Measurements from ENCODE around the gene NKAIN4.
"Not testable (repeated sequence)": the region's sequence is repeated elsewhere in the genome, so short reads cannot be mapped to it uniquely, and the experiment has no call there.

Gene NKAIN4

GRCh38 chr20:63228806-63229205, 25.5 kb downstream of the NKAIN4 start:
- Histone ChIP-seq H3K36me3 (ENCODE audit: control insufficient read depth, insufficient read depth, low read length) (no peaks in the 10 kb centered on the region), H3K4me3 (ENCODE audit: insufficient read depth, low read depth, low read length) (no peak overlapping the region), H3K4me1 (ENCODE audit: control insufficient read depth, insufficient read depth, low read length) (peaks cover 15% of the 10 kb centered on the region), H3K27ac (ENCODE audit: insufficient read depth, low read depth, low read length, poor library complexity, severe bottlenecking) (no peak overlapping the region), H3K9me3 (ENCODE audit: control insufficient read depth, low read length) (no peaks in the 10 kb centered on the region), H3K27me3 (ENCODE audit: control insufficient read depth, insufficient read depth, low read length, poor library complexity, severe bottlenecking) (no peaks in the 10 kb centered on the region)
- WGBS, 2 experiments: 56 to 58% methylated on average over 13 of the region's 13 CpGs

- no peak overlapping the region for H3K4me3 ChIP-seq (ENCODE audit: insufficient read depth, low read depth, low read length)
- peaks cover 15% of the 10 kb centered on the region for H3K4me1 ChIP-seq (ENCODE audit: control insufficient read depth, insufficient read depth, low read length)
- no peaks in the 10 kb centered on the region for H3K27me3 ChIP-seq (ENCODE audit: control insufficient read depth, insufficient read depth, low read length, poor library complexity, severe bottlenecking)
- no peaks in the 10 kb centered on the region for H3K36me3 ChIP-seq (ENCODE audit: control insufficient read depth, insufficient read depth, low read length)
- H3K27ac ChIP-seq (ENCODE audit: insufficient read depth, low read depth, low read length, poor library complexity, severe bottlenecking): no peak overlapping the region
- 96 to 97% methylated on average over 5 of the region's 5 CpGs for WGBS, 2 experiments
- no peaks in the 10 kb centered on the region for H3K9me3 ChIP-seq (ENCODE audit: control insufficient read depth, low read length)
These were observed 27.0 kb downstream of the NKAIN4 start for GRCh38 chr20:63227260-63227659.

GRCh38 chr20:63226042-63226943, 28.0 kb downstream of the NKAIN4 start:
- peaks cover 15% of the 10 kb centered on the region for H3K4me1 ChIP-seq (ENCODE audit: control insufficient read depth, insufficient read depth, low read length)
- 86 to 87% methylated on average over 19 of the region's 19 CpGs for WGBS, 2 experiments
- H3K9me3 ChIP-seq (ENCODE audit: control insufficient read depth, low read length): no peaks in the 10 kb centered on the region
- no peak overlapping the region for H3K27ac ChIP-seq (ENCODE audit: insufficient read depth, low read depth, low read length, poor library complexity, severe bottlenecking)
- H3K36me3 ChIP-seq (ENCODE audit: control insufficient read depth, insufficient read depth, low read length): no peaks in the 10 kb centered on the region
- no peak overlapping the region for H3K4me3 ChIP-seq (ENCODE audit: insufficient read depth, low read depth, low read length)
- peaks cover 4% of the 10 kb centered on the region for H3K27me3 ChIP-seq (ENCODE audit: control insufficient read depth, insufficient read depth, low read length, poor library complexity, severe bottlenecking)

- 89 to 90% methylated on average over 7 of the region's 7 CpGs for WGBS, 2 experiments
- peaks cover 11% of the 10 kb centered on the region for H3K27me3 ChIP-seq (ENCODE audit: control insufficient read depth, insufficient read depth, low read length, poor library complexity, severe bottlenecking)
These were observed 29.2 kb downstream of the NKAIN4 start for GRCh38 chr20:63225082-63225454.

GRCh38 chr20:63224412-63225081, 29.7 kb downstream of the NKAIN4 start:
- H3K27me3 ChIP-seq (ENCODE audit: control insufficient read depth, insufficient read depth, low read length, poor library complexity, severe bottlenecking): peaks cover 11% of the 10 kb centered on the region
- no peak overlapping the region for H3K4me3 ChIP-seq (ENCODE audit: insufficient read depth, low read depth, low read length)
- no peak overlapping the region for H3K27ac ChIP-seq (ENCODE audit: insufficient read depth, low read depth, low read length, poor library complexity, severe bottlenecking)
- WGBS, 2 experiments: 55 to 57% methylated on average over 16 of the region's 16 CpGs
- H3K9me3 ChIP-seq (ENCODE audit: control insufficient read depth, low read length): no peaks in the 10 kb centered on the region
- H3K4me1 ChIP-seq (ENCODE audit: control insufficient read depth, insufficient read depth, low read length): peaks cover 12% of the 10 kb centered on the region
- no peaks in the 10 kb centered on the region for H3K36me3 ChIP-seq (ENCODE audit: control insufficient read depth, insufficient read depth, low read length)

More at GRCh38 chr20:63225082-63225454, 29.2 kb downstream of the NKAIN4 start:
- Histone ChIP-seq H3K36me3 (ENCODE audit: control insufficient read depth, insufficient read depth, low read length) (no peaks in the 10 kb centered on the region), H3K4me3 (ENCODE audit: insufficient read depth, low read depth, low read length) (no peak overlapping the region), H3K9me3 (ENCODE audit: control insufficient read depth, low read length) (no peaks in the 10 kb centered on the region), H3K27ac (ENCODE audit: insufficient read depth, low read depth, low read length, poor library complexity, severe bottlenecking) (no peak overlapping the region), H3K4me1 (ENCODE audit: control insufficient read depth, insufficient read depth, low read length) (peaks cover 15% of the 10 kb centered on the region)

- 77 to 78% methylated on average over 6 of the region's 6 CpGs for WGBS, 2 experiments
- Histone ChIP-seq H3K27ac (ENCODE audit: insufficient read depth, low read depth, low read length, poor library complexity, severe bottlenecking) (no peak overlapping the region), H3K4me1 (ENCODE audit: control insufficient read depth, insufficient read depth, low read length) (peaks cover 8% of the 10 kb centered on the region), H3K9me3 (ENCODE audit: control insufficient read depth, low read length) (no peaks in the 10 kb centered on the region), H3K4me3 (ENCODE audit: insufficient read depth, low read depth, low read length) (no peak overlapping the region), H3K36me3 (ENCODE audit: control insufficient read depth, insufficient read depth, low read length) (no peaks in the 10 kb centered on the region), H3K27me3 (ENCODE audit: control insufficient read depth, insufficient read depth, low read length, poor library complexity, severe bottlenecking) (peaks cover 11% of the 10 kb centered on the region)
These were observed 30.4 kb downstream of the NKAIN4 start for GRCh38 chr20:63223826-63224207.

- Histone ChIP-seq H3K4me1 (ENCODE audit: control insufficient read depth, insufficient read depth, low read length) (peaks cover 8% of the 10 kb centered on the region), H3K9me3 (ENCODE audit: control insufficient read depth, low read length) (no peaks in the 10 kb centered on the region), H3K36me3 (ENCODE audit: control insufficient read depth, insufficient read depth, low read length) (no peaks in the 10 kb centered on the region), H3K27me3 (ENCODE audit: control insufficient read depth, insufficient read depth, low read length, poor library complexity, severe bottlenecking) (peaks cover 11% of the 10 kb centered on the region), H3K4me3 (ENCODE audit: insufficient read depth, low read depth, low read length) (no peak overlapping the region), H3K27ac (ENCODE audit: insufficient read depth, low read depth, low read length, poor library complexity, severe bottlenecking) (no peak overlapping the region)
- WGBS, 2 experiments: 60 to 61% methylated on average over 12 of the region's 12 CpGs
These were observed 31.0 kb downstream of the NKAIN4 start for GRCh38 chr20:63223121-63223825.

- H3K36me3 ChIP-seq (ENCODE audit: control insufficient read depth, insufficient read depth, low read length): no peaks in the 10 kb centered on the region
- no peak overlapping the region for H3K4me3 ChIP-seq (ENCODE audit: insufficient read depth, low read depth, low read length)
- 79 to 81% methylated on average over 7 of the region's 7 CpGs for WGBS, 2 experiments
These were observed 31.7 kb downstream of the NKAIN4 start for GRCh38 chr20:63222541-63222940.

GRCh38 chr20:63221400-63222053, 32.7 kb downstream of the NKAIN4 start:
- H3K27ac ChIP-seq (ENCODE audit: insufficient read depth, low read depth, low read length, poor library complexity, severe bottlenecking); H3K9me3 ChIP-seq (ENCODE audit: control insufficient read depth, low read length); H3K4me3 ChIP-seq (ENCODE audit: insufficient read depth, low read depth, low read length); H3K36me3 ChIP-seq (ENCODE audit: control insufficient read depth, insufficient read depth, low read length): not testable (repeated sequence)
- H3K27me3 ChIP-seq (ENCODE audit: control insufficient read depth, insufficient read depth, low read length, poor library complexity, severe bottlenecking): peaks cover 11% of the 10 kb centered on the region
- WGBS, 2 experiments: 74 to 77% methylated on average over 11 to 12 of the region's 12 CpGs
- H3K4me1 ChIP-seq (ENCODE audit: control insufficient read depth, insufficient read depth, low read length): peaks cover 14% of the 10 kb centered on the region

More at GRCh38 chr20:63222541-63222940, 31.7 kb downstream of the NKAIN4 start:
- H3K27me3 ChIP-seq (ENCODE audit: control insufficient read depth, insufficient read depth, low read length, poor library complexity, severe bottlenecking): peaks cover 11% of the 10 kb centered on the region
- H3K4me1 ChIP-seq (ENCODE audit: control insufficient read depth, insufficient read depth, low read length): peaks cover 8% of the 10 kb centered on the region
- no peak overlapping the region for H3K27ac ChIP-seq (ENCODE audit: insufficient read depth, low read depth, low read length, poor library complexity, severe bottlenecking)
- H3K9me3 ChIP-seq (ENCODE audit: control insufficient read depth, low read length): no peaks in the 10 kb centered on the region

All from ectodermal cell (in vitro differentiated cells).